Subcutaneous adipose tissue (tissue), 4 donors: ENCODE data around the gene SLC6A8. TPM values are rescaled to one million over a fixed set of nuclear protein-coding genes. Genes with fewer than 3 reads are reported as not detected.

Experiments
- CTCF ChIP-seq: fragments of 450-650 bp; IDR thresholded peaks from one replicate; pipeline ENCODE4 v1.5.1; 2016; ENCODE audit warnings: low read depth, mild to moderate bottlenecking, control low read depth, antibody characterized with exemption, moderate library complexity
- total RNA-seq, 4 donors: library from RNA; depleted of rRNA; stranded (reverse); fragments of >200 nt; gene quantifications; one replicate each; pipeline ENCODE4 v1.1.0, GENCODE V29; 2016

Gene SLC6A8
- total RNA-seq, 4 donors from 2014 or later: 20.2 to 98.0 (median 30.6) TPM

GRCh38 chrX:153719701-153720100, 32.0 kb downstream of the SLC6A8 start:
- TF ChIP-seq CTCF: no peak

- no peak for TF ChIP-seq CTCF
Observed at GRCh38 chrX:153722704-153723350, 35.1 kb downstream of the SLC6A8 start.

- TF ChIP-seq CTCF: no peak
Observed at GRCh38 chrX:153723351-153724251, 35.9 kb downstream of the SLC6A8 start.

- TF ChIP-seq CTCF: no peak
Observed at GRCh38 chrX:153724252-153725038, 36.7 kb downstream of the SLC6A8 start, which contains the start of the genes ABCD1 and BCAP31. ABCD1 (plus strand) TSS chrX:153724856; CDS start chrX:153725267, 411 bp downstream. BCAP31 (minus strand) TSS chrX:153724387; CDS start chrX:153723244, 1,143 bp downstream.

GRCh38 chrX:153725039-153725831, 37.5 kb downstream of the SLC6A8 start:
- no peak for TF ChIP-seq CTCF

GRCh38 chrX:153725832-153726285, 38.1 kb downstream of the SLC6A8 start:
- TF ChIP-seq CTCF: no peak
